Adrenal gland (tissue), 5 donors: ENCODE measurements around the gene TNC.

ENCODE experiments used
- POLR2A ChIP-seq, 2 donors: fragments of 450-650 bp; IDR thresholded peaks; one replicate each; pipeline ENCODE4 v1.6.1; 2017; ENCODE audit warnings: antibody characterized with exemption in 2 of 2, mild to moderate bottlenecking in 2 of 2, moderate library complexity in 1 of 2
- TF ChIP-seq, protein P1 (sequence below), 6 experiments: fragments of 450-650 bp in 4 of 6; fragments of 200-600 bp in 2 of 6; sonication (generic) in 1 of 6; IDR thresholded peaks; 1 replicate in 5 of 6; 2 replicates in 1 of 6; pipeline versions ENCODE4 v1.5.1 to v1.8.0; 2016 to 2021; ENCODE audit warnings: antibody characterized with exemption in 6 of 6, mild to moderate bottlenecking in 2 of 6, moderate library complexity in 1 of 6
- donor health status: DM: no; HTN: no; CAD: no.

DNA sequence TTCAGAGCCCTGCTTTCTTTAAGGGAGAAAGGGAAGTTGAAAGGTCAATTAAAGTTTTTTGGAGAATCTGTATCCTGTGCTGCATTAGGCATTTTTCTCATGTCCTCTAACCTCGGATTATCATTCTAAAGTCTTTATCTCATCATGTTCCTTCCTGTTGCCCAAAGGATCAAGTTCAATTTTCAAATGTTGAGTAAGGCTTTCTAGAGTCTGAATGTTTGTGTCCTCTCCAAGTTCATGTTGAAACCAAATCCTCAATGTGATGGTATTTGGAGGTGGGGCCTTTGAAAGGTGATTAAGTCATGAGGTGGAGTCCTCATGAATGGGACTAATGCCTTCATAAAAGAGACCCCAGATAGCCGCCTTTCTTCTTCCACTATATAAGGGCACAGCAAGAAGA, 20.2 kb upstream of the TNC start:
- TF ChIP-seq, protein P1, sequence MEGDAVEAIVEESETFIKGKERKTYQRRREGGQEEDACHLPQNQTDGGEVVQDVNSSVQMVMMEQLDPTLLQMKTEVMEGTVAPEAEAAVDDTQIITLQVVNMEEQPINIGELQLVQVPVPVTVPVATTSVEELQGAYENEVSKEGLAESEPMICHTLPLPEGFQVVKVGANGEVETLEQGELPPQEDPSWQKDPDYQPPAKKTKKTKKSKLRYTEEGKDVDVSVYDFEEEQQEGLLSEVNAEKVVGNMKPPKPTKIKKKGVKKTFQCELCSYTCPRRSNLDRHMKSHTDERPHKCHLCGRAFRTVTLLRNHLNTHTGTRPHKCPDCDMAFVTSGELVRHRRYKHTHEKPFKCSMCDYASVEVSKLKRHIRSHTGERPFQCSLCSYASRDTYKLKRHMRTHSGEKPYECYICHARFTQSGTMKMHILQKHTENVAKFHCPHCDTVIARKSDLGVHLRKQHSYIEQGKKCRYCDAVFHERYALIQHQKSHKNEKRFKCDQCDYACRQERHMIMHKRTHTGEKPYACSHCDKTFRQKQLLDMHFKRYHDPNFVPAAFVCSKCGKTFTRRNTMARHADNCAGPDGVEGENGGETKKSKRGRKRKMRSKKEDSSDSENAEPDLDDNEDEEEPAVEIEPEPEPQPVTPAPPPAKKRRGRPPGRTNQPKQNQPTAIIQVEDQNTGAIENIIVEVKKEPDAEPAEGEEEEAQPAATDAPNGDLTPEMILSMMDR (IDR thresholded peaks at IDR 0.05): no peak
- no peak for TF ChIP-seq POLR2A (IDR thresholded peaks at IDR 0.05)
